Ishikawa (cell line): ENCODE data around the gene ACACB.

ENCODE experiments used
- CEBPB ChIP-seq: IDR thresholded peaks from 2 replicates; pipeline ENCODE4 v1.6.1; 2012
- EGR1 ChIP-seq: IDR thresholded peaks from 2 replicates; pipeline ENCODE4 v1.6.1; 2012
- EP300 ChIP-seq: IDR thresholded peaks from 2 replicates; pipeline ENCODE4 v1.6.1; 2012; ENCODE audit warnings: borderline replicate concordance
- MAX ChIP-seq: IDR thresholded peaks from 2 replicates; pipeline ENCODE4 v1.6.1; 2012
- NFIC ChIP-seq: IDR thresholded peaks from 2 replicates; pipeline ENCODE4 v1.6.1; 2012
- REST ChIP-seq: IDR thresholded peaks from 2 replicates; pipeline ENCODE4 v1.6.1; 2012; ENCODE audit warnings: low read depth, mild to moderate bottlenecking
- TAF1 ChIP-seq: IDR thresholded peaks from 2 replicates; pipeline ENCODE4 v1.6.1; 2012; ENCODE audit warnings: low read depth, mild to moderate bottlenecking
- TEAD4 ChIP-seq: IDR thresholded peaks from 2 replicates; pipeline ENCODE4 v1.6.1; 2012
- YY1 ChIP-seq: IDR thresholded peaks from 2 replicates; pipeline ENCODE4 v1.6.1; 2012; ENCODE audit warnings: low read depth

- TF ChIP-seq TAF1, result no peak
- TF ChIP-seq MAX, result no peak
- no peak for TF ChIP-seq TEAD4
- no peak for TF ChIP-seq YY1
- TF ChIP-seq REST, result no peak
- no peak for TF ChIP-seq EP300
- TF ChIP-seq NFIC, result no peak
- TF ChIP-seq CEBPB, result no peak
- TF ChIP-seq EGR1, result no peak
Measured at GRCh38 chr12:109084425-109084824, 32.0 kb upstream of the ACACB start.
